Peyer's patch (tissue), 4 donors: ENCODE data around the gene MAP3K5.

ENCODE experiments used
- POLR2A ChIP-seq, 2 donors: fragments of 450-650 bp; IDR thresholded peaks; one replicate each; pipeline ENCODE4 v1.5.1; 2017; ENCODE audit warnings: antibody characterized with exemption in 2 of 2, mild to moderate bottlenecking in 2 of 2, moderate library complexity in 2 of 2
- TF ChIP-seq, protein P1 (sequence below), 6 experiments: fragments of 450-650 bp in 4 of 6; fragments of 200-600 bp in 2 of 6; sonication (generic) in 1 of 6; IDR thresholded peaks; one replicate each; pipeline ENCODE4 v1.5.1; 2017 to 2019; ENCODE audit warnings: antibody characterized with exemption in 6 of 6, mild to moderate bottlenecking in 3 of 6, moderate library complexity in 1 of 6

DNA sequence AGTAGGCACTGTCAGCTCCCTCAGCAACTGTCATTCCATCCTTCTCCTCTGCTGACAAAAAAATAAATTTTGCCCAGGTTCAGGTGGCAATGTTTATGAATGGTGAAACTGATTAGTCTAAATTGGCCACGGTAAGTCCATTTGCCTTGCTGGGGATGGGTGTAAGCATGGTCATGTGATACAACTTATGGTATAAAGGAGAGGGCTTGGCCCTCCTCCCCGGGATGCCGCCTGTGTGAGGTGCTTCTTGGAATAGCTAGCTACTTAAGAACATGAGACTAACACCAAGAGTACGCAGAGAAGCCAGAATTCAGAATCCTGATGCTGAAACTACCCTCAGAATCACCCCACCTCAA, 147.7 kb downstream of the MAP3K5 start:
- TF ChIP-seq, protein P1, sequence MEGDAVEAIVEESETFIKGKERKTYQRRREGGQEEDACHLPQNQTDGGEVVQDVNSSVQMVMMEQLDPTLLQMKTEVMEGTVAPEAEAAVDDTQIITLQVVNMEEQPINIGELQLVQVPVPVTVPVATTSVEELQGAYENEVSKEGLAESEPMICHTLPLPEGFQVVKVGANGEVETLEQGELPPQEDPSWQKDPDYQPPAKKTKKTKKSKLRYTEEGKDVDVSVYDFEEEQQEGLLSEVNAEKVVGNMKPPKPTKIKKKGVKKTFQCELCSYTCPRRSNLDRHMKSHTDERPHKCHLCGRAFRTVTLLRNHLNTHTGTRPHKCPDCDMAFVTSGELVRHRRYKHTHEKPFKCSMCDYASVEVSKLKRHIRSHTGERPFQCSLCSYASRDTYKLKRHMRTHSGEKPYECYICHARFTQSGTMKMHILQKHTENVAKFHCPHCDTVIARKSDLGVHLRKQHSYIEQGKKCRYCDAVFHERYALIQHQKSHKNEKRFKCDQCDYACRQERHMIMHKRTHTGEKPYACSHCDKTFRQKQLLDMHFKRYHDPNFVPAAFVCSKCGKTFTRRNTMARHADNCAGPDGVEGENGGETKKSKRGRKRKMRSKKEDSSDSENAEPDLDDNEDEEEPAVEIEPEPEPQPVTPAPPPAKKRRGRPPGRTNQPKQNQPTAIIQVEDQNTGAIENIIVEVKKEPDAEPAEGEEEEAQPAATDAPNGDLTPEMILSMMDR (IDR thresholded peaks at IDR 0.05), result no peak
- TF ChIP-seq POLR2A (IDR thresholded peaks at IDR 0.05), result no peak
